ENCODE data around the gene DR1. TPM values are rescaled to one million over a fixed set of nuclear protein-coding genes. Genes with fewer than 3 reads are reported as not detected.

The DR1 gene
- total and polyA plus RNA-seq, 2 of the 13 experiments (the other 11 are each of a cell fraction or from before 2014, with no cell fraction given): 17.8 to 42.3 TPM

GRCh38 chr1:93345633-93346420 is at the start of gene DR1 (continued):
- TF ChIP-seq NR2C2 (CRISPR knock-in tag; IDR thresholded peaks at IDR 0.05; ENCODE audit: borderline replicate concordance) (peak; percentile 82), KLF16 (CRISPR knock-in tag; IDR thresholded peaks at IDR 0.05) (peak; percentile 19 to 91; a peak in 1 of 4 replicates), ETV6 (CRISPR knock-in tag; conservative IDR thresholded peaks at IDR 0.05) (peak; percentile 93), IRF2 (CRISPR knock-in tag; IDR thresholded peaks at IDR 0.05) (peak; percentile 94; the same call in 1 of the 2 replicates), ZNF512 (CRISPR knock-in tag; IDR thresholded peaks at IDR 0.05) (no peak), ATF1 (CRISPR knock-in tag; IDR thresholded peaks at IDR 0.05) (no peak), ZNF83 (CRISPR knock-in tag; IDR thresholded peaks at IDR 0.05; ENCODE audit: borderline replicate concordance) (no peak), PLSCR1 (CRISPR knock-in tag; IDR thresholded peaks at IDR 0.05; ENCODE audit: borderline replicate concordance) (no peak), ZNF570 (CRISPR knock-in tag; IDR thresholded peaks at IDR 0.05; ENCODE audit: borderline replicate concordance) (no peak), TGIF2 (CRISPR knock-in tag; IDR thresholded peaks at IDR 0.05) (no peak; the same call in 1 of the 2 replicates), PHF5A (CRISPR knock-in tag; IDR thresholded peaks at IDR 0.05; ENCODE audit: low read depth, unreplicated experiment) (no peak), SAP130 (CRISPR knock-in tag; IDR thresholded peaks at IDR 0.05; ENCODE audit: low read depth) (peak; percentile 96), SP140L (CRISPR knock-in tag; IDR thresholded peaks at IDR 0.05; ENCODE audit: borderline replicate concordance) (no peak), MBD4 (IDR thresholded peaks at IDR 0.05; ENCODE audit: borderline replicate concordance, low read length) (no peak), ZNF282 (IDR thresholded peaks at IDR 0.05; ENCODE audit: partially characterized antibody) (no peak), CHD2 (IDR thresholded peaks at IDR 0.05; ENCODE audit: low read depth, low read length) (peak; percentile 81), ZBTB46 (CRISPR knock-in tag; IDR thresholded peaks at IDR 0.05; ENCODE audit: borderline replicate concordance) (no peak), ZNF460 (CRISPR knock-in tag; IDR thresholded peaks at IDR 0.05; ENCODE audit: borderline replicate concordance) (peak; percentile 38; the same call in 1 of the 2 replicates), ZNF510 (CRISPR knock-in tag; IDR thresholded peaks at IDR 0.05; ENCODE audit: low read depth) (peak; percentile 60; the same call in 1 of the 2 replicates), ZNF552 (CRISPR knock-in tag; IDR thresholded peaks at IDR 0.05; ENCODE audit: borderline replicate concordance) (0 out of 2 replicates have a peak, but pooled peaks have one; percentile 56), NONO (IDR thresholded peaks at IDR 0.05) (no peak), NONO (CRISPR knock-in tag; conservative IDR thresholded peaks at IDR 0.05) (peak; percentile 99)
- TF ChIP-seq, protein P1, sequence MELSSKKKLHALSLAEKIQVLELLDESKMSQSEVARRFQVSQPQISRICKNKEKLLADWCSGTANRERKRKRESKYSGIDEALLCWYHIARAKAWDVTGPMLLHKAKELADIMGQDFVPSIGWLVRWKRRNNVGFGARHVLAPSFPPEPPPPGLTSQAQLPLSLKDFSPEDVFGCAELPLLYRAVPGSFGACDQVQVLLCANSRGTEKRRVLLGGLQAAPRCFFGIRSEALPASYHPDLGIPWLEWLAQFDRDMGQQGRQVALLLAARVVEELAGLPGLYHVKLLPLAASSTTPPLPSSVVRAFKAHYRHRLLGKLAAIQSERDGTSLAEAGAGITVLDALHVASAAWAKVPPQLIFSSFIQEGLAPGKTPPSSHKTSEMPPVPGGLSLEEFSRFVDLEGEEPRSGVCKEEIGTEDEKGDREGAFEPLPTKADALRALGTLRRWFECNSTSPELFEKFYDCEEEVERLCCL (CRISPR knock-in tag; IDR thresholded peaks at IDR 0.05; ENCODE audit: borderline replicate concordance): no peak
- TF ChIP-seq, protein P2, sequence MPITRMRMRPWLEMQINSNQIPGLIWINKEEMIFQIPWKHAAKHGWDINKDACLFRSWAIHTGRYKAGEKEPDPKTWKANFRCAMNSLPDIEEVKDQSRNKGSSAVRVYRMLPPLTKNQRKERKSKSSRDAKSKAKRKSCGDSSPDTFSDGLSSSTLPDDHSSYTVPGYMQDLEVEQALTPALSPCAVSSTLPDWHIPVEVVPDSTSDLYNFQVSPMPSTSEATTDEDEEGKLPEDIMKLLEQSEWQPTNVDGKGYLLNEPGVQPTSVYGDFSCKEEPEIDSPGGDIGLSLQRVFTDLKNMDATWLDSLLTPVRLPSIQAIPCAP (CRISPR knock-in tag; IDR thresholded peaks at IDR 0.05; ENCODE audit: low read depth): peak; percentile 83; the same call in 1 of the 2 replicates

Data from HepG2 (cell line).